WERI-Rb-1 (cell line): ENCODE results near the gene TSKS.

Experiments
- DNase-seq: peaks from one replicate; pipeline ENCODE4 v3.0.0-alpha.2; 2020
- H3K27ac ChIP-seq: fragments of 250-450 bp; sonication (Bioruptor Pico); 2 replicates; pipeline ENCODE4 v1.5.1; 2020; ENCODE audit warnings: mild to moderate bottlenecking, moderate library complexity
- H3K27me3 ChIP-seq: fragments of 250-450 bp; sonication (Bioruptor Pico); 2 replicates; pipeline ENCODE4 v1.5.1; 2021; ENCODE audit warnings: mild to moderate bottlenecking, low read depth, moderate library complexity; ENCODE audit not compliant: insufficient read depth, severe bottlenecking
- H3K36me3 ChIP-seq: fragments of 250-450 bp; sonication (Bioruptor Pico); 2 replicates; pipeline ENCODE4 v1.5.1; 2020; ENCODE audit warnings: mild to moderate bottlenecking, moderate library complexity
- H3K4me3 ChIP-seq: 2 replicates; pipeline ENCODE4 v1.5.1; 2011; ENCODE audit warnings: low read depth, mild to moderate bottlenecking, control low read depth, low read length
- H3K9me3 ChIP-seq: fragments of 250-450 bp; sonication (Bioruptor Pico); 2 replicates; pipeline ENCODE4 v1.5.1; 2021; ENCODE audit warnings: mild to moderate bottlenecking, moderate library complexity; ENCODE audit not compliant: severe bottlenecking
- TF ChIP-seq, protein P1 (sequence below): IDR thresholded peaks from 2 replicates; pipeline ENCODE4 v1.5.1; 2011; ENCODE audit warnings: low read depth, mild to moderate bottlenecking, control low read depth, inconsistent platforms, low read length

Gene TSKS

DNA sequence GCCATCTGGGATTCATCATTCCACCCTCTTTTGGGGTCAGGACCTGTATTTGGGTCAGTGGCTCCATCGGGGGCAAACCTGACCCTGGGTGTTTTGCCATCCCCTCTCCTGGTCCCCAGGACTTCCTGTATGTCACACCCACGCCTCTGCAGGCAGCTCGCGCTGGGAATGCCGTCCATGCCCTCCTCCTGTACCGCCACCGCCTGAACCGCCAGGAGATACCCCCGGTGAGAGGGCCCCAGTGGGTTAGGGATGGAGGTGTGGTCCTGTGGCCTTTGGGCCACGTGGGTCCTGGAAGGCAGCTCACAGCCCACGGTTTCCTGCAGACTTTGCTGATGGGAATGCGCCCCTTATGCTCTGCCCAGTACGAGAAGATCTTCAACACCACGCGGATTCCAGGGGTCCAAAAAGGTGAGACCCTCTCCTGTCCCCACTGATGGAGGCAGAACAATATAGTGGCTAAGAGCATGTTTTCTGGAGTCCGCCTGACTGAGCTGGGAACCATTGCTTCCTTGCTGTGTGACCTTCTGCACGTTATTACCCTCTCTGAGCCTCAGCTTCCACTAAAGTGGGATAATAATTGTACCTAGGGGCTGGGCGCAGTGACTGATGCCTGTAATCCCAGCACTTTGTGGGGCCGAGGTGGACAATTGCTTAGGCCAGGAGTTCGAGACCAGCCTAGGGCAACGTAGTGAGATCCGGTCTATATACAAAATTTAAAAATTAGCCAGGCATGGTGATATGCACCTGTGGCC lies 58.0 kb downstream of the TSKS start:
- TF ChIP-seq, protein P1, sequence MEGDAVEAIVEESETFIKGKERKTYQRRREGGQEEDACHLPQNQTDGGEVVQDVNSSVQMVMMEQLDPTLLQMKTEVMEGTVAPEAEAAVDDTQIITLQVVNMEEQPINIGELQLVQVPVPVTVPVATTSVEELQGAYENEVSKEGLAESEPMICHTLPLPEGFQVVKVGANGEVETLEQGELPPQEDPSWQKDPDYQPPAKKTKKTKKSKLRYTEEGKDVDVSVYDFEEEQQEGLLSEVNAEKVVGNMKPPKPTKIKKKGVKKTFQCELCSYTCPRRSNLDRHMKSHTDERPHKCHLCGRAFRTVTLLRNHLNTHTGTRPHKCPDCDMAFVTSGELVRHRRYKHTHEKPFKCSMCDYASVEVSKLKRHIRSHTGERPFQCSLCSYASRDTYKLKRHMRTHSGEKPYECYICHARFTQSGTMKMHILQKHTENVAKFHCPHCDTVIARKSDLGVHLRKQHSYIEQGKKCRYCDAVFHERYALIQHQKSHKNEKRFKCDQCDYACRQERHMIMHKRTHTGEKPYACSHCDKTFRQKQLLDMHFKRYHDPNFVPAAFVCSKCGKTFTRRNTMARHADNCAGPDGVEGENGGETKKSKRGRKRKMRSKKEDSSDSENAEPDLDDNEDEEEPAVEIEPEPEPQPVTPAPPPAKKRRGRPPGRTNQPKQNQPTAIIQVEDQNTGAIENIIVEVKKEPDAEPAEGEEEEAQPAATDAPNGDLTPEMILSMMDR = no peak
- Histone ChIP-seq H3K27ac (no peak overlapping the region), H3K4me3 (no peak overlapping the region), H3K36me3 (peaks cover 24% of the 10 kb centered on the region), H3K27me3 (no peaks in the 10 kb centered on the region), H3K9me3 (no peaks in the 10 kb centered on the region)
- no peak for DNase-seq

DNA sequence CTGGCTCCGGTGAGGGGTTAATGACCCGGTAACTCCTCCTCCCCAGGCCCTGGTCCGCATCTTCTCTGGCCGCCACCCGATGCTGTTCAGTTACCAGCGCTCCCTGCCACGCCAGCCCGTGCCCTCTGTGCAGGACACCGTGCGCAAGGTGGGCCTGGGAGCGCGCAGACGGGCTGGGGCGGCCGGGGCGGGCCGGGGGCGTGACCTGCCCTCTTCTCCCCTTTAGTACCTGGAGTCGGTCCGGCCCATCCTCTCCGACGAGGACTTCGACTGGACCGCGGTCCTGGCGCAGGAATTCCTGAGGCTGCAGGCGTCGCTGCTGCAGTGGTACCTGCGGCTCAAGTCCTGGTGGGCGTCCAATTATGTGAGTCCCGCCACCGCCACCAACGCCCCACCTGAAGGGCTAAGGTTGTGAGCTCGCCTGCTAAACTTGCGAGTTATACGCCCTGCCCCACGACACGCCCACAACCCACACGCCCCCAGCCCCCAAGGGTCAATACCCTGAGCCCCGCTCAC lies 61.8 kb downstream of the TSKS start:
- no peaks in the 10 kb centered on the region for H3K9me3 ChIP-seq
- no peaks in the 10 kb centered on the region for H3K27me3 ChIP-seq
- no peak overlapping the region for H3K4me3 ChIP-seq
- H3K27ac ChIP-seq = no peak overlapping the region
- DNase-seq = no peak
- TF ChIP-seq, protein P1 = no peak
- peaks cover 36% of the 10 kb centered on the region for H3K36me3 ChIP-seq

DNA sequence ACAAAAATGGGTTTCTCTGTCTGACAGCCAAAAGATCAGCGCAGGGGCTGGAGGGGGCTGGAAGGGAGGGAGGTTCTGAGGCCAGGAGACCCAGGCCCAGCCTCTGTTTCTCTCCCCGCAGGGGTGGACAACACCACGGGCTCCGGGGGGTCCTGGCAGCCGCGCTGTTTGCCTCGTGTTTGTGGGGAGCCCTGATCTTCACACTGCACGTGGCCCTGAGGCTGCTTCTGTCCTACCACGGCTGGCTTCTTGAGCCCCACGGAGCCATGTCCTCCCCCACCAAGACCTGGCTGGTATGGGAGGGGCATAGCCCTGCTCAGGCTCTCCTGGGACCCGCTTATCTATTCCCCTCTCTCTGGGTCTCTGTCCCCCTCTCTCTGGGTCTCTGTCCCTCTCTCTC lies 62.5 kb downstream of the TSKS start:
- Histone ChIP-seq H3K27me3 (no peaks in the 10 kb centered on the region), H3K4me3 (no peak overlapping the region), H3K27ac (no peak overlapping the region), H3K36me3 (peaks cover 30% of the 10 kb centered on the region), H3K9me3 (no peaks in the 10 kb centered on the region)
- TF ChIP-seq, protein P1 = no peak
- DNase-seq = no peak

DNA sequence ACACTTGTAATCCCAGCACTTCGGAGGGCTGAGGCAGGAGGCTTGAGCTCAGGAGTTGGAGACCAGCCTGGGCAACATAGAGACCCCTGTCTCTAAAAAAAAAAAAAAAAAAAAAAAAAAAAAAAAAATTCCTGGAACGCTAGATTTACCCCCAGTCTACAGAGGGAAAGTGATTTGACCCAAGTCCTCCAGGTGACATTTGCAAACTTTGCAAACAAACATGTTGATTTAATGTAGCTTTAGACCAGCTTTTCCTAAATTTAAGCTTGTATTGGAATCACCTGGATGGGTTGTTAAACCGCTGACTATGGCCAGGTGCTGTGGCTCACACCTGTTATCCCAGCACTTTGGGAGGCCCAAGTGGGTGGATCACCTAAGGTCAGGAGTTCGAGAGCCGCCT lies 63.7 kb downstream of the TSKS start:
- TF ChIP-seq, protein P1 = no peak
- Histone ChIP-seq H3K36me3 (peaks cover 24% of the 10 kb centered on the region), H3K27ac (no peak overlapping the region), H3K27me3 (no peaks in the 10 kb centered on the region), H3K4me3 (no peak overlapping the region), H3K9me3 (no peaks in the 10 kb centered on the region)
- DNase-seq = no peak

DNA sequence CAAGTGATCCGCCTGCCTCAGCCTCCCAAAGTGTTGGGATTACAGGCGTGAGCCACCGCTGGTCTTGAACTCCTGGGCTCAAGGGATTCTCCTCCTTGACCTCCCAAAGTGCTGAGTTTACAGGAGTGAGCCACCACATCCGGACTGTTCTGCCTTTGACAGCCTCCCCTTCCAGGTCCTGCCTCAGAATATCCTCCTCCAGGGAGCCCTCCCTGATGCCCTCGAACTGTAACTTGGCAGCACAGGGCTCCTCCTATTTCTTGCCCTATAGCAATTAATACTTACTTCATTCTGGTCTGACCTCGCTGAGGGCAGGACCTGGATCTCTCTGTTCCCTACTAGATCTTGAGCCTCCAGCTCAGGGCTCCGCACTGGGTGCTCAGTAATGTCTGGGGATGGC lies 66.2 kb downstream of the TSKS start:
- TF ChIP-seq, protein P1 = no peak
- Histone ChIP-seq H3K9me3 (no peaks in the 10 kb centered on the region), H3K36me3 (peaks cover 32% of the 10 kb centered on the region), H3K27me3 (no peaks in the 10 kb centered on the region), H3K4me3 (no peak overlapping the region), H3K27ac (no peak overlapping the region)
- DNase-seq = no peak

DNA sequence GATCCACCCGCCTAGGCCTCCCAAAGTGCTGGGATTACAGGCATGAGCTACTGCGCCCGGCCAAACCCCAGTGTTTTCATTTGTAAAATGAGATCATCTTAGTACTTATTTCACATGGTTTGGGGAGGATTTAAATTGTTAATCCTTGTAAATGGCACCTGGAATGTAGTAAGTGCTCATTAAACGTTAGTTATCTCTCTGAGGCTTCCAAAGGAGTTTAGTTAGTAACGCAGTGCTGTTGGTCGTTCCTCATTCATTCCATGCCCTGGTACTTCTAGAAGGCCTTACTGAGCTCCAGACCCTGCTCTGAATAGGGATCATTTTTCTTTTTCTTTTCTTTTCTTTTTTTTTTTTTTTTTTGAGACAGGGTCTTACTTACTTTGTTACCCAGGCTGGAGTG lies 67.0 kb downstream of the TSKS start:
- no peak for DNase-seq
- H3K27me3 ChIP-seq = no peaks in the 10 kb centered on the region
- H3K27ac ChIP-seq = no peak overlapping the region
- H3K4me3 ChIP-seq = no peak overlapping the region
- peaks cover 32% of the 10 kb centered on the region for H3K36me3 ChIP-seq
- no peaks in the 10 kb centered on the region for H3K9me3 ChIP-seq
- TF ChIP-seq, protein P1 = no peak
